ENCODE data around the gene IL23R. TPM values are rescaled to one million over a fixed set of nuclear protein-coding genes. Genes with fewer than 3 reads are reported as not detected.

IL23R gene
- total RNA-seq, 1 donor from 2014 or later, result not detected

- no peaks in the 10 kb centered on the region for H3K27me3 ChIP-seq
- intact Hi-C loops (cut with DNase I), result no loop called here
- TF ChIP-seq CTCF (IDR thresholded peaks at IDR 0.05), result no peak
- DNase-seq (ENCODE audit: low spot score in 2 of 2), result no peak
- no peak overlapping the region for H3K4me3 ChIP-seq
- no peaks in the 10 kb centered on the region for H3K9me3 ChIP-seq
- H3K27ac ChIP-seq, result no peak overlapping the region
- no peaks in the 10 kb centered on the region for H3K36me3 ChIP-seq
- H3K4me1 ChIP-seq, result no peaks in the 10 kb centered on the region
Measured at GRCh38 chr1:67239738-67240137, 73.5 kb downstream of the IL23R start.

- H3K27ac ChIP-seq, result no peak overlapping the region
- H3K36me3 ChIP-seq, result no peaks in the 10 kb centered on the region
- H3K27me3 ChIP-seq, result no peaks in the 10 kb centered on the region
- no peaks in the 10 kb centered on the region for H3K9me3 ChIP-seq
- H3K4me3 ChIP-seq, result no peak overlapping the region
- intact Hi-C loops (cut with DNase I), result no loop called here
- no peak for TF ChIP-seq CTCF (IDR thresholded peaks at IDR 0.05)
- H3K4me1 ChIP-seq, result no peaks in the 10 kb centered on the region
- DNase-seq (ENCODE audit: low spot score in 2 of 2), result no peak
Measured at GRCh38 chr1:67241200-67241746, 75.0 kb downstream of the IL23R start.

- Histone ChIP-seq H3K9me3 (no peaks in the 10 kb centered on the region), H3K27me3 (no peaks in the 10 kb centered on the region), H3K4me3 (no peak overlapping the region), H3K27ac (no peak overlapping the region), H3K36me3 (no peaks in the 10 kb centered on the region), H3K4me1 (no peaks in the 10 kb centered on the region)
- intact Hi-C loops (cut with DNase I), result no loop called here
- DNase-seq (ENCODE audit: low spot score in 2 of 2), result no peak
- no peak for TF ChIP-seq CTCF (IDR thresholded peaks at IDR 0.05)
Measured at GRCh38 chr1:67242016-67242415, 75.8 kb downstream of the IL23R start.

GRCh38 chr1:67250051-67250653, 83.9 kb downstream of the IL23R start:
- no peak for DNase-seq (ENCODE audit: low spot score in 2 of 2)
- intact Hi-C loops (cut with DNase I), result no loop called here
- TF ChIP-seq CTCF (IDR thresholded peaks at IDR 0.05), result no peak
- Histone ChIP-seq H3K36me3 (no peaks in the 10 kb centered on the region), H3K27ac (no peak overlapping the region), H3K4me3 (no peak overlapping the region), H3K27me3 (no peaks in the 10 kb centered on the region), H3K4me1 (no peaks in the 10 kb centered on the region), H3K9me3 (peaks cover 0 to 5% of the 10 kb centered on the region in 2 donors)

GRCh38 chr1:67256291-67257172, 90.3 kb downstream of the IL23R start:
- no peaks in the 10 kb centered on the region for H3K36me3 ChIP-seq
- H3K4me1 ChIP-seq, result no peaks in the 10 kb centered on the region
- TF ChIP-seq CTCF (IDR thresholded peaks at IDR 0.05), result no peak
- DNase-seq (ENCODE audit: low spot score in 2 of 2), result no peak
- intact Hi-C loops (cut with DNase I), result no loop called here
- no peaks in the 10 kb centered on the region for H3K9me3 ChIP-seq
- no peaks in the 10 kb centered on the region for H3K27me3 ChIP-seq
- no peak overlapping the region for H3K27ac ChIP-seq
- H3K4me3 ChIP-seq, result no peak overlapping the region

Data from ascending aorta (tissue), 2 donors.